ENCODE results near the gene NRXN2.

Gene NRXN2

GRCh38 chr11:64570341-64570740 is 152.7 kb downstream of the NRXN2 start:
- H3K27me3 ChIP-seq (ENCODE audit: control insufficient read depth, insufficient read depth, low read length): no peaks in the 10 kb centered on the region
- no peak overlapping the region for H3K9ac ChIP-seq (ENCODE audit: low read depth, low read length)
- H3K4me3 ChIP-seq (ENCODE audit: low read depth, low read length): no peak overlapping the region
- H3K4me1 ChIP-seq (ENCODE audit: control insufficient read depth, insufficient read depth, low read length): peaks cover 6% of the 10 kb centered on the region
- no peaks in the 10 kb centered on the region for H3K9me3 ChIP-seq (ENCODE audit: control insufficient read depth, insufficient read depth, low read length)
- H3K36me3 ChIP-seq (ENCODE audit: control insufficient read depth, insufficient read depth, low read length): no peaks in the 10 kb centered on the region

- no peak overlapping the region for H3K9ac ChIP-seq (ENCODE audit: low read depth, low read length)
- no peak overlapping the region for H3K4me3 ChIP-seq (ENCODE audit: low read depth, low read length)
- H3K9me3 ChIP-seq (ENCODE audit: control insufficient read depth, insufficient read depth, low read length): no peaks in the 10 kb centered on the region
- H3K4me1 ChIP-seq (ENCODE audit: control insufficient read depth, insufficient read depth, low read length): peaks cover 6% of the 10 kb centered on the region
- no peaks in the 10 kb centered on the region for H3K27me3 ChIP-seq (ENCODE audit: control insufficient read depth, insufficient read depth, low read length)
- H3K36me3 ChIP-seq (ENCODE audit: control insufficient read depth, insufficient read depth, low read length): no peaks in the 10 kb centered on the region
These were observed 153.6 kb downstream of the NRXN2 start for GRCh38 chr11:64569300-64569970.

- Histone ChIP-seq H3K4me3 (ENCODE audit: low read depth, low read length) (no peak overlapping the region), H3K36me3 (ENCODE audit: control insufficient read depth, insufficient read depth, low read length) (no peaks in the 10 kb centered on the region), H3K4me1 (ENCODE audit: control insufficient read depth, insufficient read depth, low read length) (peaks cover 6% of the 10 kb centered on the region), H3K27me3 (ENCODE audit: control insufficient read depth, insufficient read depth, low read length) (no peaks in the 10 kb centered on the region), H3K9me3 (ENCODE audit: control insufficient read depth, insufficient read depth, low read length) (no peaks in the 10 kb centered on the region), H3K9ac (ENCODE audit: low read depth, low read length) (no peak overlapping the region)
These were observed 154.3 kb downstream of the NRXN2 start for GRCh38 chr11:64568584-64569140.

- H3K4me1 ChIP-seq (ENCODE audit: control insufficient read depth, insufficient read depth, low read length): peaks cover 6% of the 10 kb centered on the region
- no peak overlapping the region for H3K4me3 ChIP-seq (ENCODE audit: low read depth, low read length)
- H3K9me3 ChIP-seq (ENCODE audit: control insufficient read depth, insufficient read depth, low read length): no peaks in the 10 kb centered on the region
- H3K36me3 ChIP-seq (ENCODE audit: control insufficient read depth, insufficient read depth, low read length): no peaks in the 10 kb centered on the region
- no peaks in the 10 kb centered on the region for H3K27me3 ChIP-seq (ENCODE audit: control insufficient read depth, insufficient read depth, low read length)
- H3K9ac ChIP-seq (ENCODE audit: low read depth, low read length): no peak overlapping the region
These were observed 154.9 kb downstream of the NRXN2 start for GRCh38 chr11:64568041-64568571.

- Histone ChIP-seq H3K9ac (ENCODE audit: low read depth, low read length) (peak overlapping the region; percentile 47), H3K36me3 (ENCODE audit: control insufficient read depth, insufficient read depth, low read length) (no peaks in the 10 kb centered on the region), H3K27me3 (ENCODE audit: control insufficient read depth, insufficient read depth, low read length) (no peaks in the 10 kb centered on the region), H3K9me3 (ENCODE audit: control insufficient read depth, insufficient read depth, low read length) (no peaks in the 10 kb centered on the region), H3K4me1 (ENCODE audit: control insufficient read depth, insufficient read depth, low read length) (peaks cover 6% of the 10 kb centered on the region), H3K4me3 (ENCODE audit: low read depth, low read length) (peak overlapping the region; percentile 46)
These were observed 155.8 kb downstream of the NRXN2 start for GRCh38 chr11:64566915-64567891.

- Histone ChIP-seq H3K9me3 (ENCODE audit: control insufficient read depth, insufficient read depth, low read length) (no peaks in the 10 kb centered on the region), H3K9ac (ENCODE audit: low read depth, low read length) (peak overlapping the region; percentile 47), H3K4me3 (ENCODE audit: low read depth, low read length) (peak overlapping the region; percentile 46), H3K27me3 (ENCODE audit: control insufficient read depth, insufficient read depth, low read length) (no peaks in the 10 kb centered on the region), H3K36me3 (ENCODE audit: control insufficient read depth, insufficient read depth, low read length) (no peaks in the 10 kb centered on the region), H3K4me1 (ENCODE audit: control insufficient read depth, insufficient read depth, low read length) (peaks cover 6% of the 10 kb centered on the region)
These were observed 156.7 kb downstream of the NRXN2 start for GRCh38 chr11:64566042-64566914.

GRCh38 chr11:64564947-64565889 is 157.8 kb downstream of the NRXN2 start:
- Histone ChIP-seq H3K27me3 (ENCODE audit: control insufficient read depth, insufficient read depth, low read length) (no peaks in the 10 kb centered on the region), H3K4me1 (ENCODE audit: control insufficient read depth, insufficient read depth, low read length) (peaks cover 6% of the 10 kb centered on the region), H3K36me3 (ENCODE audit: control insufficient read depth, insufficient read depth, low read length) (no peaks in the 10 kb centered on the region), H3K9me3 (ENCODE audit: control insufficient read depth, insufficient read depth, low read length) (no peaks in the 10 kb centered on the region), H3K9ac (ENCODE audit: low read depth, low read length) (no peak overlapping the region), H3K4me3 (ENCODE audit: low read depth, low read length) (no peak overlapping the region)

- H3K27me3 ChIP-seq (ENCODE audit: control insufficient read depth, insufficient read depth, low read length): no peaks in the 10 kb centered on the region
- no peak overlapping the region for H3K4me3 ChIP-seq (ENCODE audit: low read depth, low read length)
- no peaks in the 10 kb centered on the region for H3K9me3 ChIP-seq (ENCODE audit: control insufficient read depth, insufficient read depth, low read length)
- H3K4me1 ChIP-seq (ENCODE audit: control insufficient read depth, insufficient read depth, low read length): peaks cover 6% of the 10 kb centered on the region
- no peaks in the 10 kb centered on the region for H3K36me3 ChIP-seq (ENCODE audit: control insufficient read depth, insufficient read depth, low read length)
- no peak overlapping the region for H3K9ac ChIP-seq (ENCODE audit: low read depth, low read length)
These were observed 158.6 kb downstream of the NRXN2 start for GRCh38 chr11:64564419-64564818.

GRCh38 chr11:64563966-64564365 is 159.0 kb downstream of the NRXN2 start:
- Histone ChIP-seq H3K36me3 (ENCODE audit: control insufficient read depth, insufficient read depth, low read length) (no peaks in the 10 kb centered on the region), H3K9me3 (ENCODE audit: control insufficient read depth, insufficient read depth, low read length) (no peaks in the 10 kb centered on the region), H3K4me3 (ENCODE audit: low read depth, low read length) (no peak overlapping the region), H3K9ac (ENCODE audit: low read depth, low read length) (no peak overlapping the region), H3K4me1 (ENCODE audit: control insufficient read depth, insufficient read depth, low read length) (peaks cover 6% of the 10 kb centered on the region), H3K27me3 (ENCODE audit: control insufficient read depth, insufficient read depth, low read length) (no peaks in the 10 kb centered on the region)

GRCh38 chr11:64562723-64563351 is 160.2 kb downstream of the NRXN2 start:
- Histone ChIP-seq H3K27me3 (ENCODE audit: control insufficient read depth, insufficient read depth, low read length) (no peaks in the 10 kb centered on the region), H3K9me3 (ENCODE audit: control insufficient read depth, insufficient read depth, low read length) (no peaks in the 10 kb centered on the region), H3K4me3 (ENCODE audit: low read depth, low read length) (no peak overlapping the region), H3K9ac (ENCODE audit: low read depth, low read length) (peak overlapping the region; percentile 54), H3K4me1 (ENCODE audit: control insufficient read depth, insufficient read depth, low read length) (peaks cover 6% of the 10 kb centered on the region), H3K36me3 (ENCODE audit: control insufficient read depth, insufficient read depth, low read length) (no peaks in the 10 kb centered on the region)

All from iPS-15b (cell line).